ENCODE measurements around the gene TDRD9.
A peak's percentile ranks its signal among the peaks of the same experiment; 100 is the strongest.

TDRD9 gene

GRCh38 chr14:104066719-104067295, 138.6 kb downstream of the TDRD9 start:
- DNase-seq (ENCODE audit: insufficient read length, low spot score) = no peak
- no peak for FAIRE-seq
- TF ChIP-seq PAX5 (IDR thresholded peaks at IDR 0.05; ENCODE audit: insufficient read depth, low read length, severe bottlenecking) (no peak), POLR2AphosphoS5 (IDR thresholded peaks at IDR 0.05; ENCODE audit: low read depth, low read length) (no peak), POU2F2 (IDR thresholded peaks at IDR 0.05; ENCODE audit: low read depth, low read length) (no peak), SPI1 (IDR thresholded peaks at IDR 0.05; ENCODE audit: low read depth, low read length) (no peak), TAF1 (IDR thresholded peaks at IDR 0.05; ENCODE audit: low read depth, low read length) (no peak), POLR2A (IDR thresholded peaks at IDR 0.05; ENCODE audit: low read depth, low read length) (no peak)

DNA sequence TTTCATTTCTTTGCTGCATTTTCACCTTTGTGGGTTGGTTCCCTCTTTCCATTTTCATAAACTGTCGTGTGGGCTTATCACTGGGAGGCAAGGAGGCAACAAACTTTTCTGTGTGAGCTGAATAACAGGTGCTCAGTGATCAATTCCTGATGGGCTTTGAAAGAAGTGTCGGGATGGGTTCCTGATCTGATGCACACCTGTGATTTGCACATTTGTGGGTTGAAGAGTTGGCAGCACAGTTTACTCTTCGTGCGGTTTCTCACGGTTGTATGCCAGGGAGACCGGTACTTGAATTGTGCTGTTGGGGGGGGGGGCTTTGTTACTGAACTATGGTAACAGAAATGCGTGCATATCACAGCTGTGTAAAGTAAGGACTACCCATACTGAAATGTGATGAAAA, 141.3 kb downstream of the TDRD9 start:
- no peak for TF ChIP-seq POLR2A (IDR thresholded peaks at IDR 0.05; ENCODE audit: low read depth, low read length)
- no peak for TF ChIP-seq POU2F2 (IDR thresholded peaks at IDR 0.05; ENCODE audit: low read depth, low read length)
- no peak for TF ChIP-seq PAX5 (IDR thresholded peaks at IDR 0.05; ENCODE audit: insufficient read depth, low read length, severe bottlenecking)
- no peak for TF ChIP-seq POLR2AphosphoS5 (IDR thresholded peaks at IDR 0.05; ENCODE audit: low read depth, low read length)
- no peak for TF ChIP-seq TAF1 (IDR thresholded peaks at IDR 0.05; ENCODE audit: low read depth, low read length)
- TF ChIP-seq SPI1 (IDR thresholded peaks at IDR 0.05; ENCODE audit: low read depth, low read length) = no peak
- FAIRE-seq = no peak

GRCh38 chr14:104072586-104072985, 144.3 kb downstream of the TDRD9 start:
- DNase-seq (ENCODE audit: insufficient read length, low spot score) (no peak), FAIRE-seq (no peak)
- TF ChIP-seq POLR2A (IDR thresholded peaks at IDR 0.05; ENCODE audit: low read depth, low read length) (no peak), PAX5 (IDR thresholded peaks at IDR 0.05; ENCODE audit: insufficient read depth, low read length, severe bottlenecking) (no peak), POU2F2 (IDR thresholded peaks at IDR 0.05; ENCODE audit: low read depth, low read length) (no peak)

More for the DNA sequence above, 141.3 kb downstream of the TDRD9 start:
- DNase-seq (ENCODE audit: insufficient read length, low spot score) = no peak

- no peak for TF ChIP-seq TAF1 (IDR thresholded peaks at IDR 0.05; ENCODE audit: low read depth, low read length)
- no peak for TF ChIP-seq POLR2AphosphoS5 (IDR thresholded peaks at IDR 0.05; ENCODE audit: low read depth, low read length)
- TF ChIP-seq SPI1 (IDR thresholded peaks at IDR 0.05; ENCODE audit: low read depth, low read length) = no peak
- no peak for TF ChIP-seq POLR2A (IDR thresholded peaks at IDR 0.05; ENCODE audit: low read depth, low read length)
- TF ChIP-seq PAX5 (IDR thresholded peaks at IDR 0.05; ENCODE audit: insufficient read depth, low read length, severe bottlenecking) = no peak
- no peak for TF ChIP-seq POU2F2 (IDR thresholded peaks at IDR 0.05; ENCODE audit: low read depth, low read length)
- no peak for FAIRE-seq
- DNase-seq (ENCODE audit: insufficient read length, low spot score) = no peak
These were observed 145.5 kb downstream of the TDRD9 start for GRCh38 chr14:104073764-104074163.

DNA sequence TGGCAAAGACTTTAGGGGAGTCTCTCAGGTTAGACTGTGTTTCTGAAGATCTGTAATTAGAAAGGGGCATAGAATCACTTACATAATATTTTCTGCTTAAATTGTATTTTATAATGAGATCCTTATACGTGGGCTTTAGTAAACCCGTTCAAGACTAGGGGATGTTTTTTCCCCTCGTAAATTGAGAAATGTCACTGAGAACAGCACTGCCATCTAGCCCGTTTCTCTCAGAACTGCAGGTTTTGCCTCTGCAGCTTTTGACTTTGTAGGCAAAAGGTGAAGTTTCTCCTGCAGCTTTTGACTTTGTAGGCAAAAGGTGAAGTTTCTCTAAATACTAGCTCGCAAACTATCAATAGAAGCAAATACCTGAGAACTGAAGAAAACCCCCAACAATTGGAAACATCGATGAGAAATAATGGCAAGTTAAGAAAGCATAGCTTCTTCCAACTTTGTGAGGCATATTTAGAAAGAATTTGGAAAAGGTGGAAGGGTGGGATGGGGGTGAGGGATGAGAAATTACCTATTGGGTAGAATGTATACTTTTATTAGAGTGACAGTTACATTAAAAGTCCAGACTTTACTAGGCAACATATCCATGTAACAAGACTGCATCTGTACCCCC, 147.4 kb downstream of the TDRD9 start:
- FAIRE-seq (no peak), DNase-seq (ENCODE audit: insufficient read length, low spot score) (no peak)

GRCh38 chr14:104076743-104077142, 148.5 kb downstream of the TDRD9 start:
- FAIRE-seq = no peak
- DNase-seq (ENCODE audit: insufficient read length, low spot score) = no peak
- TF ChIP-seq POU2F2 (IDR thresholded peaks at IDR 0.05; ENCODE audit: low read depth, low read length) = no peak
- no peak for TF ChIP-seq PAX5 (IDR thresholded peaks at IDR 0.05; ENCODE audit: insufficient read depth, low read length, severe bottlenecking)
- no peak for TF ChIP-seq TAF1 (IDR thresholded peaks at IDR 0.05; ENCODE audit: low read depth, low read length)
- TF ChIP-seq POLR2AphosphoS5 (IDR thresholded peaks at IDR 0.05; ENCODE audit: low read depth, low read length) = no peak
- no peak for TF ChIP-seq POLR2A (IDR thresholded peaks at IDR 0.05; ENCODE audit: low read depth, low read length)
- no peak for TF ChIP-seq SPI1 (IDR thresholded peaks at IDR 0.05; ENCODE audit: low read depth, low read length)

More for the DNA sequence above, 147.4 kb downstream of the TDRD9 start:
- TF ChIP-seq SPI1 (IDR thresholded peaks at IDR 0.05; ENCODE audit: low read depth, low read length) (no peak), PAX5 (IDR thresholded peaks at IDR 0.05; ENCODE audit: insufficient read depth, low read length, severe bottlenecking) (no peak), POLR2AphosphoS5 (IDR thresholded peaks at IDR 0.05; ENCODE audit: low read depth, low read length) (no peak), POLR2A (IDR thresholded peaks at IDR 0.05; ENCODE audit: low read depth, low read length) (no peak), POU2F2 (IDR thresholded peaks at IDR 0.05; ENCODE audit: low read depth, low read length) (no peak), TAF1 (IDR thresholded peaks at IDR 0.05; ENCODE audit: low read depth, low read length) (no peak)

GRCh38 chr14:104078031-104078455, 149.8 kb downstream of the TDRD9 start:
- peak; percentile 97 for FAIRE-seq
- no peak; the same call in 1 of the 2 replicates for TF ChIP-seq POU2F2 (IDR thresholded peaks at IDR 0.05; ENCODE audit: low read depth, low read length)
- TF ChIP-seq SPI1 (IDR thresholded peaks at IDR 0.05; ENCODE audit: low read depth, low read length) = peak; percentile 86
- peak; percentile 91 for DNase-seq (ENCODE audit: insufficient read length, low spot score)

- no peak for DNase-seq (ENCODE audit: insufficient read length, low spot score)
- no peak for FAIRE-seq
- TF ChIP-seq SPI1 (IDR thresholded peaks at IDR 0.05; ENCODE audit: low read depth, low read length) = no peak
- no peak for TF ChIP-seq POU2F2 (IDR thresholded peaks at IDR 0.05; ENCODE audit: low read depth, low read length)
- TF ChIP-seq POLR2AphosphoS5 (IDR thresholded peaks at IDR 0.05; ENCODE audit: low read depth, low read length) = no peak
- TF ChIP-seq TAF1 (IDR thresholded peaks at IDR 0.05; ENCODE audit: low read depth, low read length) = no peak
These were observed 152.4 kb downstream of the TDRD9 start for GRCh38 chr14:104080376-104081260.

- TF ChIP-seq PAX5 (IDR thresholded peaks at IDR 0.05; ENCODE audit: insufficient read depth, low read length, severe bottlenecking) (no peak), POLR2AphosphoS5 (IDR thresholded peaks at IDR 0.05; ENCODE audit: low read depth, low read length) (no peak), TAF1 (IDR thresholded peaks at IDR 0.05; ENCODE audit: low read depth, low read length) (no peak), POU2F2 (IDR thresholded peaks at IDR 0.05; ENCODE audit: low read depth, low read length) (no peak), SPI1 (IDR thresholded peaks at IDR 0.05; ENCODE audit: low read depth, low read length) (no peak), POLR2A (IDR thresholded peaks at IDR 0.05; ENCODE audit: low read depth, low read length) (no peak)
- DNase-seq (ENCODE audit: insufficient read length, low spot score) (no peak), FAIRE-seq (no peak)
These were observed 153.1 kb downstream of the TDRD9 start for GRCh38 chr14:104081261-104081835.

All from GM12891 (cell line).